ENCODE data around the gene HHIP.

HHIP gene

GRCh38 chr4:144686921-144687320 is 41.0 kb downstream of the HHIP start:
- TF ChIP-seq CTCF (IDR thresholded peaks at IDR 0.05; ENCODE audit: low read depth, low read length, missing control alignments), result no peak
- DNase-seq (ENCODE audit: extremely low read depth, low read depth), result no peak
- H3K4me3 ChIP-seq (replicated peaks; ENCODE audit: low read depth, low read length), result no peak overlapping the region

- no peak overlapping the region for H3K4me3 ChIP-seq (replicated peaks; ENCODE audit: low read depth, low read length)
- no peak for DNase-seq (ENCODE audit: extremely low read depth, low read depth)
- TF ChIP-seq CTCF (IDR thresholded peaks at IDR 0.05; ENCODE audit: low read depth, low read length, missing control alignments), result no peak
Measured at GRCh38 chr4:144687466-144687865, 41.5 kb downstream of the HHIP start.

- TF ChIP-seq CTCF (IDR thresholded peaks at IDR 0.05; ENCODE audit: low read depth, low read length, missing control alignments), result no peak
- no peak overlapping the region for H3K4me3 ChIP-seq (replicated peaks; ENCODE audit: low read depth, low read length)
- no peak for DNase-seq (ENCODE audit: extremely low read depth, low read depth)
Measured at GRCh38 chr4:144688035-144688569, 42.1 kb downstream of the HHIP start.

- H3K4me3 ChIP-seq (replicated peaks; ENCODE audit: low read depth, low read length), result no peak overlapping the region
- no peak for TF ChIP-seq CTCF (IDR thresholded peaks at IDR 0.05; ENCODE audit: low read depth, low read length, missing control alignments)
- no peak for DNase-seq (ENCODE audit: extremely low read depth, low read depth)
Measured at GRCh38 chr4:144689125-144689524, 43.2 kb downstream of the HHIP start.

- no peak for DNase-seq (ENCODE audit: extremely low read depth, low read depth)
- no peak overlapping the region for H3K4me3 ChIP-seq (replicated peaks; ENCODE audit: low read depth, low read length)
- no peak for TF ChIP-seq CTCF (IDR thresholded peaks at IDR 0.05; ENCODE audit: low read depth, low read length, missing control alignments)
Measured at GRCh38 chr4:144695721-144696120, 49.8 kb downstream of the HHIP start.

- no peak overlapping the region for H3K4me3 ChIP-seq (replicated peaks; ENCODE audit: low read depth, low read length)
- no peak for DNase-seq (ENCODE audit: extremely low read depth, low read depth)
- no peak for TF ChIP-seq CTCF (IDR thresholded peaks at IDR 0.05; ENCODE audit: low read depth, low read length, missing control alignments)
Measured at GRCh38 chr4:144696376-144696775, 50.4 kb downstream of the HHIP start.

- DNase-seq (ENCODE audit: extremely low read depth, low read depth), result no peak
- H3K4me3 ChIP-seq (replicated peaks; ENCODE audit: low read depth, low read length), result no peak overlapping the region
- TF ChIP-seq CTCF (IDR thresholded peaks at IDR 0.05; ENCODE audit: low read depth, low read length, missing control alignments), result no peak
Measured at GRCh38 chr4:144699565-144699964, 53.6 kb downstream of the HHIP start.

Measured in HFF-Myc (cell line).